ENCODE data around the gene HUWE1. TPM values are rescaled to one million over a fixed set of nuclear protein-coding genes. Genes with fewer than 3 reads are reported as not detected.

Gene HUWE1
- total RNA-seq, 2 donors from 2014 or later: 316 to 325 TPM

- Histone ChIP-seq H3K27me3 (ENCODE audit: control insufficient read depth, insufficient read depth, low read length, poor library complexity, severe bottlenecking) (no peaks in the 10 kb centered on the region), H3K9me3 (ENCODE audit: control insufficient read depth, low read length) (no peaks in the 10 kb centered on the region), H3K4me3 (ENCODE audit: low read length) (no peak overlapping the region), H3K27ac (ENCODE audit: low read depth, low read length) (no peak overlapping the region), H3K36me3 (ENCODE audit: control insufficient read depth, insufficient read depth, low read length) (no peaks in the 10 kb centered on the region), H3K4me1 (ENCODE audit: control insufficient read depth, insufficient read depth, low read length) (no peaks in the 10 kb centered on the region), H3K9ac (ENCODE audit: extremely low read depth, low read length, poor library complexity, severe bottlenecking) (no peak overlapping the region)
- Mint-ChIP-seq H3K4me1 (no peaks in the 10 kb centered on the region), H3K4me3 (no peak overlapping the region), H3K27me3 (ENCODE audit: insufficient read depth) (no peaks in the 10 kb centered on the region), H3K36me3 (ENCODE audit: low read depth) (no peaks in the 10 kb centered on the region), H3K27ac (no peak overlapping the region), H3K9me3 (peaks cover 61% of the 10 kb centered on the region)
- DNase-seq: no peak
- TF ChIP-seq CTCF (conservative IDR thresholded peaks at IDR 0.05): no peak
- WGBS, 2 experiments (ENCODE audit: insufficient coverage in 1 of 2, insufficient read length in 1 of 2): 90 to 100% methylated on average over 1 to 2 of the region's 2 CpGs
These were observed 30.7 kb upstream of the HUWE1 start for GRCh38 chrX:53717205-53717604.

GRCh38 chrX:53716328-53717088, 30.0 kb upstream of the HUWE1 start:
- no peak overlapping the region for H3K27ac Mint-ChIP-seq
- Histone ChIP-seq H3K27ac (ENCODE audit: low read depth, low read length) (no peak overlapping the region), H3K9ac (ENCODE audit: extremely low read depth, low read length, poor library complexity, severe bottlenecking) (no peak overlapping the region), H3K36me3 (ENCODE audit: control insufficient read depth, insufficient read depth, low read length) (no peaks in the 10 kb centered on the region), H3K4me1 (ENCODE audit: control insufficient read depth, insufficient read depth, low read length) (no peaks in the 10 kb centered on the region), H3K4me3 (ENCODE audit: low read length) (no peak overlapping the region), H3K27me3 (ENCODE audit: control insufficient read depth, insufficient read depth, low read length, poor library complexity, severe bottlenecking) (no peaks in the 10 kb centered on the region), H3K9me3 (ENCODE audit: control insufficient read depth, low read length) (no peaks in the 10 kb centered on the region)
- no peak for TF ChIP-seq CTCF (conservative IDR thresholded peaks at IDR 0.05)
- DNase-seq: no peak
- H3K36me3 Mint-ChIP-seq (ENCODE audit: low read depth): no peaks in the 10 kb centered on the region
- 87 to 100% methylated on average over 1 to 4 of the region's 4 CpGs for WGBS, 2 experiments (ENCODE audit: insufficient coverage in 1 of 2, insufficient read length in 1 of 2)
- no peaks in the 10 kb centered on the region for H3K27me3 Mint-ChIP-seq (ENCODE audit: insufficient read depth)
- no peaks in the 10 kb centered on the region for H3K4me1 Mint-ChIP-seq
- peaks cover 64% of the 10 kb centered on the region for H3K9me3 Mint-ChIP-seq
- H3K4me3 Mint-ChIP-seq: no peak overlapping the region

- no peak overlapping the region for H3K9ac ChIP-seq (ENCODE audit: extremely low read depth, low read length, poor library complexity, severe bottlenecking)
- TF ChIP-seq CTCF (conservative IDR thresholded peaks at IDR 0.05): no peak
- H3K27ac Mint-ChIP-seq: no peak overlapping the region
These were observed 28.9 kb upstream of the HUWE1 start for GRCh38 chrX:53715346-53715924.

More at GRCh38 chrX:53715346-53715924, 28.9 kb upstream of the HUWE1 start:
- no peaks in the 10 kb centered on the region for H3K9me3 ChIP-seq (ENCODE audit: control insufficient read depth, low read length)
- H3K4me1 ChIP-seq (ENCODE audit: control insufficient read depth, insufficient read depth, low read length): no peaks in the 10 kb centered on the region
- H3K4me3 ChIP-seq (ENCODE audit: low read length): no peak overlapping the region
- H3K27me3 ChIP-seq (ENCODE audit: control insufficient read depth, insufficient read depth, low read length, poor library complexity, severe bottlenecking): no peaks in the 10 kb centered on the region
- H3K36me3 Mint-ChIP-seq (ENCODE audit: low read depth): no peaks in the 10 kb centered on the region
- H3K4me3 Mint-ChIP-seq: no peak overlapping the region
- no peaks in the 10 kb centered on the region for H3K36me3 ChIP-seq (ENCODE audit: control insufficient read depth, insufficient read depth, low read length)
- no peak for DNase-seq
- no peaks in the 10 kb centered on the region for H3K4me1 Mint-ChIP-seq
- H3K27ac ChIP-seq (ENCODE audit: low read depth, low read length): no peak overlapping the region
- 80 to 93% methylated on average over 1 to 3 of the region's 3 CpGs for WGBS, 2 experiments (ENCODE audit: insufficient coverage in 1 of 2, insufficient read length in 1 of 2)
- no peaks in the 10 kb centered on the region for H3K27me3 Mint-ChIP-seq (ENCODE audit: insufficient read depth)
- peaks cover 63% of the 10 kb centered on the region for H3K9me3 Mint-ChIP-seq
